ENCODE measurements around the gene NPY.

NPY gene

DNA sequence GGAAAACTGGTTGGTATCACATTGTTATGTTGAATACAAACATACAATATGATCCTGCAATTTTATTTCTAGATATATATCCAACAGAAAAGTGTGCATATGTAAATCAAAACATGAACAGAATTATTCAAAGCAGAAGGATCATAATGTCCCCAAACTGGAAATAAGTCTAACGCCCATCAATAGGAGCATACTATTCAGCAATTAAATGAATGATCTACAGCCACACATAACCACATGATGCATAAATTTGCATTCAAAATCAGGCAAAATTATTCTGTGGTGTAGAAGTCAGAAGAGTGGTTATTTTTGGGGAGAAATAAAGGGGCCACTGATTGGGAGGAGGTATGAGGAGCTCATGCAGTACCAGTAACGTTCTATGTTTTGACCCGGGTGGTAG is 28.6 kb downstream of the NPY start:
- no peak for DNase-seq (ENCODE audit: low read depth)
- TF ChIP-seq, protein P1, sequence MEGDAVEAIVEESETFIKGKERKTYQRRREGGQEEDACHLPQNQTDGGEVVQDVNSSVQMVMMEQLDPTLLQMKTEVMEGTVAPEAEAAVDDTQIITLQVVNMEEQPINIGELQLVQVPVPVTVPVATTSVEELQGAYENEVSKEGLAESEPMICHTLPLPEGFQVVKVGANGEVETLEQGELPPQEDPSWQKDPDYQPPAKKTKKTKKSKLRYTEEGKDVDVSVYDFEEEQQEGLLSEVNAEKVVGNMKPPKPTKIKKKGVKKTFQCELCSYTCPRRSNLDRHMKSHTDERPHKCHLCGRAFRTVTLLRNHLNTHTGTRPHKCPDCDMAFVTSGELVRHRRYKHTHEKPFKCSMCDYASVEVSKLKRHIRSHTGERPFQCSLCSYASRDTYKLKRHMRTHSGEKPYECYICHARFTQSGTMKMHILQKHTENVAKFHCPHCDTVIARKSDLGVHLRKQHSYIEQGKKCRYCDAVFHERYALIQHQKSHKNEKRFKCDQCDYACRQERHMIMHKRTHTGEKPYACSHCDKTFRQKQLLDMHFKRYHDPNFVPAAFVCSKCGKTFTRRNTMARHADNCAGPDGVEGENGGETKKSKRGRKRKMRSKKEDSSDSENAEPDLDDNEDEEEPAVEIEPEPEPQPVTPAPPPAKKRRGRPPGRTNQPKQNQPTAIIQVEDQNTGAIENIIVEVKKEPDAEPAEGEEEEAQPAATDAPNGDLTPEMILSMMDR (conservative IDR thresholded peaks at IDR 0.05; ENCODE audit: low read depth, low read length), result no peak
- H3K4me3 ChIP-seq (ENCODE audit: low read length), result no peak overlapping the region

DNA sequence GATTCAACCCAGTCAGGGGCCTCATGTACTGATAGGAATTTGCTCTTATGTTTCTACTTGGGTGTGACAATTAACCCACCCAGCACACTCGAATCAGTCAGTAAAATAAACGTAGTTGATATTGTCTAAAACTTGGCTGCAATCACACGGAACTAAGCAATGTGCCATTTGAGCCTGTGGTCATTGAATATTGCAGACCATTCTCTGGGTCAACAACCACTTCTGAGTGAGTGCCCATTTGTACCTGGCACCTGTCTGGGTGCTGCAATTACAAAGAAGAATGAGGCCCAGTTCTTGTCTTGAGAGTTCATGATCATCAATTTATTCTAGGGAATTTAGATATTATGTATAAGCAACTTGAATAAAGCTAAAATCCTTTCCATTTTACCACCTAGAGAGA is 29.8 kb downstream of the NPY start:
- no peak for DNase-seq (ENCODE audit: low read depth)
- TF ChIP-seq, protein P1 (conservative IDR thresholded peaks at IDR 0.05; ENCODE audit: low read depth, low read length), result no peak
- no peak overlapping the region for H3K4me3 ChIP-seq (ENCODE audit: low read length)

DNA sequence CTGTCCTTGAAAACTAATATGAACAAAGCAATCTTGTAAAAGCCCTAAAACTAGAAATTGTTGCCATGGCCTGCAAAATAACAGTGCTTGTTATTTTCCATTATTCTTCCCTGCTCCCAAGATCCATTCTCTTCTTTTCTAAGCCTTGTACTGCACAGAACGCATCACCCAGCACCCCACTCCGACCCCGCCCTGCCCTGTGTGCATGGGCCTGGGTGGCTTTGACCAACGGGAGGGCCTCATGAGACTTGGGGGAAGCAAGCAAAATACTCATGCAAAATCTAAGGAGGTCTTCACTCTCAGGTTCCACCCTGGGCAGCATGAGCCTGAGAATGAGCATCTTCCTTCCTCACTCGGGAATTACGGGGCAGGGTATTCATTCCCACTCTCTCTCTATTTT is 32.4 kb downstream of the NPY start:
- TF ChIP-seq, protein P1 (conservative IDR thresholded peaks at IDR 0.05; ENCODE audit: low read depth, low read length), result no peak
- DNase-seq (ENCODE audit: low read depth), result no peak
- H3K4me3 ChIP-seq (ENCODE audit: low read length), result no peak overlapping the region

DNA sequence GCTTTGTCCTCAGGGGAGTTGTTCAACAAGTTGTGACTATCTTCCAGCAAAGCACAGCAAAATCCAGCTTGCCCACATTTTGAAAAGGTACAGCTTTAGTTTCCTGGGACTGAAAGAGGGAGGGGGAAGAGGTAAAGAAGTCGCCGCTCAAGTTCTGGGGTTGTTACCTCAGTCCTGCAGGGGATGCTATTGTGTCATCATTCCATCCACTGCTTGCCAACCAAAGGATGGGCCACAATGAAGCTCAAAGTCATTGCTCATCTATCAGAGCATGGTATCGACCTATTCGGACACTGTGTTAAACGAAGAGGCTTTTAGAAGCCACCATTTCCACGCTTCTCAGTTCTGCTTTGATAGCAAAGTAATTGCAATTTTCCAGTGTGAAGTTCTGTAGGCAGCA is 34.3 kb downstream of the NPY start:
- no peak overlapping the region for H3K4me3 ChIP-seq (ENCODE audit: low read length)
- TF ChIP-seq, protein P1 (conservative IDR thresholded peaks at IDR 0.05; ENCODE audit: low read depth, low read length), result peak; percentile 50
- no peak for DNase-seq (ENCODE audit: low read depth)

DNA sequence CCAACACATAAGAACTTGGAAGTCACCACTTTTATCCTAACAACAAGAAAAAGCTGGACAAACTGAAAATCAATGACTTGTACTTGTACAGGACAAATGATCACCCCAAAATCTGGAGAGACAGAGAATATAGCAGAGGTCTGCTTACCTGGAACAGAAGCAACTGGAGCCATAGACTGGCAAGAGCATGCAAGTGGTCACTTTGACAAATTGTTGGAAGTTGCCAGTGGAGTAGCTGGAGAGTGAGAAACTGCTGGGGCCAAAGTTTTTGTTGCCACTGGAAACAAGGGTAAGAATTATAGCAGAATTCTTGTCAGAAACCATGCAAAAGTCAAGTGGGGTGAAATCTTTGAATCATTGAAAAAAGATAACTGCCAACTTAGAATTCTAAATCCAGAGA is 35.2 kb downstream of the NPY start:
- DNase-seq (ENCODE audit: low read depth), result no peak
- no peak overlapping the region for H3K4me3 ChIP-seq (ENCODE audit: low read length)
- TF ChIP-seq, protein P1 (conservative IDR thresholded peaks at IDR 0.05; ENCODE audit: low read depth, low read length), result no peak

DNA sequence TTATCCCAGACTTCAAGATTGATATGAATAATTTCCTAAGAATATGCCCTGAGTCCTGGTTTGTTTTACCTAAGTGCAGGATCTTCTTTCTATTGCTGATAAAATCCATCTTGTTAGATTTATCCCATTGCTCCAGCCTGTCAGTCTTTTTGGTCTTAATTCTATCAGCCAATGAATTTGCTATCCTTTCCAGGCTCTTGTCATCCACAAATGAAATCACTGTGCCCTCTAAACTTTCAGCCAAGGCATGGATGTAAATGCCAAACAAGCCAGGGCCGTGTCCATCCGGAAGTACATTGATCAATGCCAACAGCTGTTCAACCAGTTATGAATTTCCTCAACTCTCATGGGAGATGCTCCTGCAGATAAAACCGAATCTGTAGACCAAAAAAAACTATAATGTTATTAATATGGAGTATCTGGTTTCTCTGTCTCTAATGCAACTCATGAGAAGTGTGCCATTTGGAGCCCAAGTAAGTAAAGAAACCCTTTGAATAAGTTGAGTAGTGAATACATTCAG is 40.0 kb downstream of the NPY start:
- no peak for DNase-seq (ENCODE audit: low read depth)
- no peak overlapping the region for H3K4me3 ChIP-seq (ENCODE audit: low read length)
- TF ChIP-seq, protein P1 (conservative IDR thresholded peaks at IDR 0.05; ENCODE audit: low read depth, low read length), result no peak

DNA sequence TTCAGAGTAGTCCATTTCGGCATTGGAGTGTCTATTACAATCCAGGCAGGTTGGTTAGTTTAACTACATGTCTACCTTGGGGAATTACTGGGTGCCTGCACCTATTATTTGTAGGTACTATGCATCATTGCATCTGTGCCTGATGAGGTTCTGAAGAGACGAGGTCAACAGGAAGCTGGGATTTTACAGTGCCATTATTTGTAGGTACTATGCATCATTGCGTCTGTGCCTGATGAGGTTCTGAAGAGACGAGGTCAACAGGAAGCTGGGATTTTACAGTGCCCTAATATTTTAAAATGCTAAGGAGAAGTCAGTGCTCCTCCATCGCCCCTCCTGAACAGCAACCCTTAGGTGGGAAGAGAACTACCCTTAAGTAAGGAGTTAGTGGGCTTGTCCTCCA is 41.7 kb downstream of the NPY start:
- TF ChIP-seq, protein P1 (conservative IDR thresholded peaks at IDR 0.05; ENCODE audit: low read depth, low read length), result no peak
- no peak overlapping the region for H3K4me3 ChIP-seq (ENCODE audit: low read length)
- DNase-seq (ENCODE audit: low read depth), result no peak
